Measurements from ENCODE around the gene STK24.
A peak's percentile ranks its signal among the peaks of the same experiment; 100 is the strongest.
"Not testable (repeated sequence)": the region's sequence is repeated elsewhere in the genome, so short reads cannot be mapped to it uniquely, and the experiment has no call there.

The STK24 gene

DNA sequence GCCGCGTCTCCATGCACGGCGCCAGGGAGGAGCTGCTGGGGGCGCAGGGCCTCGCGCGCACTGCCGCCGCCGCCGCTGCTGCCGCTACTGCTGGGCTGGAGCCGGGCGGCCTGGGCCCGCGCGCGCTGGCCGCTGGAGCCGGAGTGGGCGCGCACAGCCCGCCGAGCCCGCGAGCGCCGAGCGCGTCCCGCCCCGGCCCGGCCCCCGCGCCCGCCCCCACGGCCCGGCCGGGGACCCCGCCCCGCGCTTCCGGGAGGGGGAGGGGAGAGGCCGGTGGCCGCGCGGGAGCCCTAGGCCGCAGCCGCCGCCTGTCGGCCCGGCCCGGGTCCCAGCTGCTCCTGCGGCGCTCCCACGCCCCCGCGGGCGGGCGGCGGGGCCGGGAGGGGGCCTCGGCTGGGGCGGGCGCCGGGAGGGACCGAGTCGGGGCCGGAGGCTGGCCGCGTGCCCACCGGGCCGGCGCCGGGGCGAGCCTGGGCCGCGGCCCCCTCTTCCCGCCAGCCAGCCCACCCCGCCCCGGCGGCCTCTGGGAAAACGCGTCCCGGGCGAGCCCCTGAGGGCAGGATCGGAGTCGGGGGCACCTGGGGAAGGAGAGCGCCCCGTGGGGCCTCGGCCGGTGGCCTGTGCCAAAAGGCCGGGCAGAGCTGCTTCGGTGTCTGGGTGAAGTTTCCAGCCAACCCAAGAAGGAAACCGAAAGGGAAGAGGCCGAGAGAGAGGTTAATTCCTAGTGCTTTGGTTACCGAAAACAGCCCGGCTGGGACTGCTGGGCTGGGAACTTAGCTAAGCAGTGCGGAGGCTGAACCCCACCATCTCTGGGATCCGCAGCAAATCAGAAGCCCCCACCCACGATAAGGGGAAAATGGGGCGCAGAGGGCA, at the start of gene STK24:
STK24 (minus strand) TSS at position 145 of the 873 bp plus-strand sequence. CDS start 321 bp downstream, outside the sequence.
- DNase-seq, result peak; percentile 18 to 24

DNA sequence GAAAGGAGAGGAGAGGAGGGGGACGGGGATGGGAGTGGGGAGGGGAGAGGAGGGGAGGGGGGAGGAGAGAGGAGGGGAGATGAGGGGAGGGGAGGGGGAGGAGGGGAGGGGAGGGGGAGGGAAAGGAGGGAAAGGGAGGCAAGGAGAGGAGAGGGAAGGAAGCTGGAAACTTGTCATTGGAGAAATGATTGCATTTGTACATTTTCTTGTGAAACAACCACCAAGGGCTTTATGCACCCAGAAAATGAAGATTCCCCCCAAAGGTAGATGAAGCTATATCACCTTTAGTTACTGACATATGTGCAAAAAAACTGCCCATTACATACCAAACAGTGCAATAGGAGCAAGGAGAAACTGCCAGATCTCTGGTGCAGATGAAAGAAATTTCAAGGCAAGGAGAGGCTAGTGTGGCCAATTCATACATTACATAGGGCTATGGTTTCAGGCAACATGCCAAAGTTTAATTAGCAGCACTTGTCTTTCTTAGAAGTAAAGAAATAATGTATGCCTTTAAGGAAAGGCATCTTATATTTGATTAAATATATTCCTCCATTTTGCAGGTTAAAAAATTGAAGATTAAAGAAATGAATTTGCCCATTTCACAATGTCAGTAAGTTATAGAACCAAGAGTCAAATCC, 49.5 kb upstream of the STK24 start:
- no peak for DNase-seq

DNA sequence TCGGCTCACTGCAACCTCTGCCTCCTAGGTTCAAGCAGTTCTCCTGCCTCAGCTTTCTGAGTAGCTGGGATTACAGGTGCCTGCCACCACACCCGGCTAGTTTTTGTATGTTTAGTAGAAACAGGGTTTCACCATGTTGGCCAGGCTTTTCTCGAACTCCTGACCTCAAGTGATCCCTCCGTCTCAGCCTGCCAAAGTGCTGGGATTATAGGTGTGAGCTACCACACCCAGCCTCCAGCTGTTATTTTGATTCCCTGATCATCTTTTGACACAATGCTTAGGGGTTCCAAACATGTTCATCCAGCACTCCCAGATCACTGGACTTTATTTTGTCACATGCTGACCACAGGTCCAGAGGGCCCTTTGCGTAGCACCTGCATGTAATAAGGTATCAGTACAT, 47.7 kb upstream of the STK24 start:
- not testable (repeated sequence) for DNase-seq

GRCh38 chr13:98622931-98623331, 46.0 kb upstream of the STK24 start:
- DNase-seq, result no peak

- no peak for DNase-seq
Measured at GRCh38 chr13:98619556-98619955, 42.6 kb upstream of the STK24 start.

- not testable (repeated sequence) for DNase-seq
Measured at GRCh38 chr13:98615595-98615994, 38.7 kb upstream of the STK24 start.

DNA sequence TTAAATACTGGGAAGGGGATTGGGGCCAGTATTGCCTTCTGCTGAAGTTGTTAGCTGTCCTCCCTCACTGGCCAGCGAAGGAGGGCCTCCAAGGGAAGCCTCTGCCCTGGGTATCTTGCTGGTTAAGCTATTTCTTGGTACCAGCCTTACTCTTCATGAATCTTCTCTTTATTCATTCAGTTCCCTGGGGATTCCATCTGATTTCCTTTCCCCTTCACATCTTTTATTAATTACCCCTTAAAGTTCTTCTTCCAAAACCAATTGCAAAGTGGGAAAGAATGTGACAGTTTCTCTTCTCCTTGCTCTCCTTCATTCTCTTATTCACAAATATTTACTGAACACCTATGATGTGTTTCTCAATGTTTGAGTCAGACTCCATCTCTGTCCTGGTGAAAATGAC, 36.7 kb upstream of the STK24 start:
- no peak for DNase-seq

- peak; percentile 12 to 35 for DNase-seq
Measured at GRCh38 chr13:98609756-98610155, 32.8 kb upstream of the STK24 start.

DNA sequence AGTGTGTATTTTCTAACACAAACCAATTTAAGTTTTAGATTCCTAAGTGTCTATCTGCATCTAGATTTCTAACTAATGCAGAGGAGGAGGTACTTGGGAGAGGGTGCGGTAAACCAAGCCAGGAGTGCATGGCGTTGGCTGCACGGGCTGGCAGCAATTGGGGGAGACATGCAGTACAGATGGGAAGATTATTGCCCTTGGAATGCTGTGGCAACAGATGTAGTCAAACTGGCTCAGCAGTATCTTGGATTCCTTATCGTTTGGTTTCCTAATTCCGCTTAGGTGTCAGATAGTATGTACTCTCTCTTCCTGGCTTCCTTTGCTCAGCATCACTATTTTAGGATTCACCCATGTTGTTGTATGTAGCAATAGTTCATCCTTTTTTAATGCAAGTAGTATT, 29.4 kb upstream of the STK24 start:
- no peak for DNase-seq

DNA sequence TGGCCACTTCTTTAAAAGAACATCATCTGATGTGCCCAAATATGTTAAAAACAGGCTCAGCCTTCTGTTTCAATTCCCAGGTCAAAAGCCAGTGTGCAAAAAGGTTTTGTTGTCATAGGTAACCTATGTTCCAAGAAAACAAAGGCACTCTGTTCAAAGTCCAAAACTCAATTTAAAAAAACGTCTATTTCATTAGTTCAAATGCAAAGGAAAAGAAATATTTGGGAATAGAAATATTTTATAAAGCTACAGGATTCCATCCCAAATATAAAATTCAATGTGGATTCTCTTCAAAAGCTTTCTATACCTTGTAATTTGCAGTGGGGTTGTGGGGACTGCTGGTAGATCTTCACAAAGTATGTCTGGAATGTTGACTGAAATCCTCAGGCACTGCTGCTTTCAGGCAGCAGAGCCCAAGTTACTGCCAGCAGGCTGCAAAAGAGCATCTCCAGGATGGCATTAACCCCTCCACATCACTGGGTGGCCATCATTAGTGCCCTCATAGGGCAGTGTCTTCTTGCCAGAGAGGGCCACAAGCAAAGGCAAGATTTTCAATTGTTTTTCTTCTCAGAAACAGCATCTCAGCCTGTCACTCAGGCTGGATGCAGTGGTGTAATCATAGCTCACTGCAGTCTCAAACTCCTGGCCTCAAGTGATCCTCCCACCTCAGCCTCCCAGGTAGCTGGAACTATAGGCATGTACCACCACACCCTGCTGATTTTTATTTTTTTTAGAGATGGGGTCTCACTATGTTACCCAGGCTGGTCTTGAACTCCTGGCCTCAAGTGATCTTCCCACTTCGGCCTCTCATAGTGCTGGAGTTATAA, 22.8 kb upstream of the STK24 start:
- DNase-seq, result no peak

- no peak for DNase-seq
Measured at GRCh38 chr13:98598043-98598442, 21.1 kb upstream of the STK24 start.

GRCh38 chr13:98595134-98595533, 18.2 kb upstream of the STK24 start:
- DNase-seq, result no peak

DNA sequence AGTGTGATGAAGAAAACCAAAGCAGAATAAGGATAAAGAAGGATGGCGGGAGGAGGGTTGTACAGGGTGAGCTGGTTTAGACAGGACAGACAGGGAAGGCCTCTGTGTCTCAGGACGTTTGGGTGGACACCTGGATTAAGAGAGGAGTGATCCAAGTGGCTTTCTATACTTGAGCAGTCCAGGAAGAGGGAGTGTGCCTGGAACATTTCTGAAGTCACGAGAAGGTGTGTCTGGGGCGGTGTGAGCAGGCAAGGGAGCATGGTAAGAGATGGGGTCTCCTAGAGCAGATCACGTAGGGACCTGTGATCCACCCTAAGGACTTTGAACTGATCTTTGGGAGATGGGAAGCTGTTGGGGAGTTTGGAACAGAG, 15.4 kb upstream of the STK24 start:
- no peak for DNase-seq

DNA sequence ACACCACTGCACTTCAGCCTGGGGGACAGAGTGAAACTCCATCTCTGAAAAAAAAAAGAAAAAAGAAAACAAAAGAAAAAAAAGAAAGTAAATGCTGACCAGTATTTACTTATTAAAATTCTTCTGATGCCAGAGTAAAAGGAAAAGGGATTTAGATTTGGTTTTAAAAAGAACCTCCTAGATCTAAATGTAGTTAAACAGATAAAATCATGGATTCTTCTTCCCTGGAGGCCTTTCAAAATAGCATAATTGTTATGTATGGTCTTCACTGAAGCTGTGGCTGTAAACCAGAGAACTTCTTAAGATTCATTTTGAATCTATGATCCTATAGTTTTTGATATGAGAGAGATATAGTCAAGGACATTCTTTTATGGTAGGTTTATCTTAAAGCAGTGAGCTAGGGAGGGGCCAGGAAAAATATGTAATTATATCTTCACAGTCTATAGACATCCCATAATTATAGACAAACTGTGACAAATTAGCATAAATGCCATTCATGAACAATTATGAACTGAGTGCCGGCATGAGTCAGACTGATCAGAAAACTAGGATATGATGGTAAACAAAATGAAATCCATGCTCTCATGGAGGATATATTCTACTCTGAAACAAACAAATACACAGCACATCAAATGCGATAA, 14.9 kb upstream of the STK24 start:
- DNase-seq, result no peak

- not testable (repeated sequence) for DNase-seq
Measured at GRCh38 chr13:98590471-98590870, 13.6 kb upstream of the STK24 start.

DNA sequence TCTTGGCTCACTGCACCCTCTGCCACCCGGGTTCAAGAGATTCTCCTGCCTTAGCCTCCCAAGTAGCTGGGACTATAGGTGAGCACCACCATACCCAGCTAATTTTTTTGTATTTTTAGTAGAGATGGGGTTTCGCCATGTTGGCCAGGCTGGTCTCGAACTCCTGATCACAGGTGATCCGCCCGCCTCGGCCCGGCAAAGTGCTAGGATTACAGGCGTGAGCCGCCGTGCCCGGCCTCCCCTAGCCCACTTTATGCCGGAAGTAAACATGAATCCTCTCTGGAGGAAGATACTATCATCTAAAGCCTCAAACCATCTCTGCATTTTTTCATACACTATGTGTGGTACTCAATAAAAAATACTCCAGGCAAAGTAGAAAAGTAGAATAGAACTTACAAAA, 12.6 kb upstream of the STK24 start:
- not testable (repeated sequence) for DNase-seq

DNA sequence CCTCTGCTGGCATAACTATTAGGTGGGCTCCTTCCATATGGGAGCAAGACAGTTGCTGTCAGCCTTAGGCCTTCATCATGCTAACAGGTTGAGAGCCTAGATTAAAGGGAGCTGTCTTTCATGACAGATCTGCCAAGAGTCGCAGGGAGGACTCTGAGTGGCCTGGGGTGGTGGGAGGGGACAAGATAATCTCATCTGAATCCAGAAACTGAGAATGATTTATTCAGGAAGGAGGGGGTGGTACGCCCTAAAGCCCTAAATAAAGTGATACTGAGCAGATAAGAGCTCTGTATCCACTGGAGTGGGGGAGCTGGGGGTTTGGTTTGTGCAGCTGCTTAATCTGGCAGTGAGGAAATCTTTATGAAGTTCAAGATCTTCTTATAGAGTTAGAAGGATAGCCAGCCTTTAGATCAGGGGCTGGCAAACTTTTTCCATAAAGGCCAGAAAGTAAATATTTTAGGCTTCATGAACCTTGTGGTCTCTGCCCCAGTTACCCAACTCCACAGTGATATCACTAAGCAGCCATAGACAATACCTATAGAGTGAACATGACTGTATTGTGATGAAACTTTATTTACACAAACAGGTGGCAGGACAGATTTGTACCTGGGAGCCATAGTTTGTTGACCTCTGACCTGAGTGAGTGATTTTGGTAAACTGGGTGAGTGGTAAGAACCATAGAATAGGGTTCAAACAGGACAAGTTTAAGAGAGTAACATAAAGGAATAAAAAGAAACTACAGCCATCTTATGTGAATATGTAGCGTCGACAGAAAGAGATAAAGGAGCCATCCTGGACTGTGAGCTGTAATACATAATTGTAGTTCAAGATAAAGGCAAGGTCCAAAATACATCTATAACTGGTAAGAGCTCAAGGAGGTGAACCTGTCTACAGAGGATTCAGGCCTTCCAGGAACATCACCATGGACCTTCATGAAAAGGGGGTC, 9.8 kb upstream of the STK24 start:
- no peak for DNase-seq

DNA sequence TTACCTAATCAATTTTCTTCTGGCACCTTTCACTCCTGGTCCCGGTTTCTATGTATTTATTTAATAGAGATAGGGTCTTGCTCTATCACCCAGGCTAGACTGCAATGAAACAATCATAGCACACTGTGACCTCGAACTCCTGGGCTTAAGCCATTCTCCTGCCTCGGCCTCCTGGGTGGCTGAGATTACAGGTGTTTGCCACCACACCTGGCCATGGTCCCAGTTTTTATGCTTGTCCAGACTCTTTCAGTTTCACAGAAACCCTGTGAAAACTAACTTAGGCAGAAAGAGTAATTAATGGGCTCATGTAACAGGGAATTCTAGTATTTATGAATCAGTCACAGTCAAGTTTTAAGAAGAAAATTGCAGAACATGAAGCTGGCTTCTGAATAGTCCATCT, 9.0 kb upstream of the STK24 start:
- no peak for DNase-seq

DNA sequence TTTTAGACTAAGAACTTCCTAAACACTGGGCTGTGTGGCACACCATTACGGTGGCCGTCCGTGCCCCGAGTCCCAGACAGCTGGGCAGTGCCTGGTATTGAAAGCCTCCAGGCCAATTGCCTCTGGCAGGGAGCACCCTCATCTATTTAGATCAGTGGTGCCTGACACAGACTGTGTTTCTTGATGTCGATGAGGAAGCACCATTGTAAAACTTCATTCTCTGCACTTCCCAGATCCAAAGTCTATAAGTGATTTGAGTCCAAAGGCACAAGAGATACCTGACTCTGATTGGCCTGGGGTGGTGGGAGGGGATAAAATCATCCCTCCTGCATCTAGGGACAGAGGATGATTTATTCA, 8.5 kb upstream of the STK24 start:
- no peak for DNase-seq

DNA sequence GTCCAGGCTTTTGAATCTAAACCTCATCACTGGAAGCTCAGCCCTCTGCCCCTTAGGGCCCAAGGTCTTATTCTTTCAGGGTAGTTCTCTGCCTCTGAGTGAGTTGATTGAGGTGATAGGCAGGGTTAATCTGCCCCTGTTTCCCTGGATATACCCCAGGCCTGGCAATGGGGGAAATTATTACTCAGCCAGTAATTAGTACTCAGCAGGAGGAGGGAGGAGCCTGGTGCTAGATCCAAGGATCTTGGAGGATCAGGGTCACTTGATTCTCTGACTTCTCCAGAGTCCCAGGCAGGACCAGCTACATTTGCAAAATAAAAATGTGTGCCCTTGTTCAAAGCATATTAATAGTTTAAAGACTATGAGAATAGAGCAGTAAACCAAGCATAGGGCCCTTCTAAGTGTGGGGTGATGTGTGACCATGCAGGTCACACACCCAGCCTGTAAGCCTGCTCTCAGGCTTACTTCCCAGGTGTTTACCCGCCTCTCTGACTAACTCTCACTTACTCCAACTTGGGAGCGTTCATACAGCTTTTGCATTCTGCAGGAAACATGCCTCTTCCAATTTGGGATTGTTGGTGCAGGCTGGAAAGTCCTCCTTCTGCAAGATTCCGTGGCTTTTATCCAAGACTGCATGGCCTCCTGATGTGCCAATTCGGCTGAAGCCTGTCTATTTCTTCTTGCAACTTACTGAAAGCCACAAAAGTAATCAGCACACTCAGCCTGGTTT, 7.9 kb upstream of the STK24 start:
- no peak for DNase-seq

DNA sequence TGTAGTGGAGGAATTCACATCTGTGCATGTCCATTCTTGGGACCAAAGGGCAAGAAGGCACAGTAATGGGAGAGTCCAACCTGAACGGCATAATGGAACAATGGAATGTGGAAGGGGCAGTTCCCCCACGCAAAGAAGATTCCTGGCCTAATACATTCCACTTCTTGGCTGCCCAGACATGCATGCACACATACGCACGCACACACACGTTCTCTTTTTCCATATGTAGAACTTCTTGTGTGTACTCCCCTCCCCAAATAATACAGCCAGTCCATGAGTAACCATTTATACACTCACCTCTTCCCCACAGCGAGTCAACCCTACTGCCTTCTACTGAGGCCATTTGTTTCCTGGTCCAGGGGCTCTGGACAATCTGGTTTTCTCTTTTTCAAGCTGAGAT, 6.0 kb upstream of the STK24 start:
- DNase-seq, result no peak

Data from Kasumi-1 (cell line).